ENCODE results near the gene UCK1.

DNA sequence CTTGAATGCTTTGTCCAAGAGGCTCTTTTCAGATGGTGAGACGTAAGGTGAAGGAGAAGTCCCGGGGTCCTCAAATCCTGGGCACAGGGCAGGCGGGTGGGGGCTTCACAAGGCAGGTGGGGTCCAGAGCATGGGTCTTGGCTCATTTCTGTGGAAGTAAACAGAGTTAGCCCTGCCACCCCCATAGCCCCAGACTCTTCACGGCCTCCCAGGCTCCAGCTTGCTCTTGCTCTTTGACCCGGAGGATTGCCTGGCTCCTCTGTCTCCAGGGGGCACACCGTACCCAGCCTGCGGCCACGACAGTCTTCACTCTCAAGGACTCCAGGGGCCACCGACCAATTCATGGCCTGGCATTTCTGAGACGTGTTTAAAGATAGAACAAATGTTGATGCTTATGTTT lies 57.2 kb downstream of the UCK1 start:
- no peak for TF ChIP-seq POLR2AphosphoS5 (IDR thresholded peaks at IDR 0.05)
- TF ChIP-seq, protein P1, sequence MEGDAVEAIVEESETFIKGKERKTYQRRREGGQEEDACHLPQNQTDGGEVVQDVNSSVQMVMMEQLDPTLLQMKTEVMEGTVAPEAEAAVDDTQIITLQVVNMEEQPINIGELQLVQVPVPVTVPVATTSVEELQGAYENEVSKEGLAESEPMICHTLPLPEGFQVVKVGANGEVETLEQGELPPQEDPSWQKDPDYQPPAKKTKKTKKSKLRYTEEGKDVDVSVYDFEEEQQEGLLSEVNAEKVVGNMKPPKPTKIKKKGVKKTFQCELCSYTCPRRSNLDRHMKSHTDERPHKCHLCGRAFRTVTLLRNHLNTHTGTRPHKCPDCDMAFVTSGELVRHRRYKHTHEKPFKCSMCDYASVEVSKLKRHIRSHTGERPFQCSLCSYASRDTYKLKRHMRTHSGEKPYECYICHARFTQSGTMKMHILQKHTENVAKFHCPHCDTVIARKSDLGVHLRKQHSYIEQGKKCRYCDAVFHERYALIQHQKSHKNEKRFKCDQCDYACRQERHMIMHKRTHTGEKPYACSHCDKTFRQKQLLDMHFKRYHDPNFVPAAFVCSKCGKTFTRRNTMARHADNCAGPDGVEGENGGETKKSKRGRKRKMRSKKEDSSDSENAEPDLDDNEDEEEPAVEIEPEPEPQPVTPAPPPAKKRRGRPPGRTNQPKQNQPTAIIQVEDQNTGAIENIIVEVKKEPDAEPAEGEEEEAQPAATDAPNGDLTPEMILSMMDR (IDR thresholded peaks at IDR 0.05): no peak
